Activated CD8-positive, alpha-beta memory T cell treated with anti-CD3 and anti-CD28 coated beads, Interleukin-2, amount 50 U/mL, for 24 hours (primary cell): Measurements from ENCODE around the gene MRGPRD.

ENCODE experiments used
- DNase-seq: peaks from one replicate; pipeline ENCODE4 v3.0.0-alpha.2; 2020; ENCODE audit errors: extremely low read depth

The MRGPRD gene

GRCh38 chr11:68931911-68932310, 48.9 kb downstream of the MRGPRD start:
- DNase-seq: no peak

GRCh38 chr11:68930991-68931855, 49.6 kb downstream of the MRGPRD start:
- DNase-seq: no peak
